22Rv1 (cell line): ENCODE data around the gene CAPNS2.

Experiments used
- ZFX ChIP-seq: fragments of 450-650 bp; IDR thresholded peaks from 2 replicates; pipeline ENCODE4 v1.6.1; 2017; ENCODE audit warnings: antibody characterized with exemption, borderline replicate concordance
- TF ChIP-seq, protein P1 (sequence below): fragments of 450-650 bp; IDR thresholded peaks from 2 replicates; pipeline ENCODE4 v1.5.1; 2017; ENCODE audit warnings: mild to moderate bottlenecking

DNA sequence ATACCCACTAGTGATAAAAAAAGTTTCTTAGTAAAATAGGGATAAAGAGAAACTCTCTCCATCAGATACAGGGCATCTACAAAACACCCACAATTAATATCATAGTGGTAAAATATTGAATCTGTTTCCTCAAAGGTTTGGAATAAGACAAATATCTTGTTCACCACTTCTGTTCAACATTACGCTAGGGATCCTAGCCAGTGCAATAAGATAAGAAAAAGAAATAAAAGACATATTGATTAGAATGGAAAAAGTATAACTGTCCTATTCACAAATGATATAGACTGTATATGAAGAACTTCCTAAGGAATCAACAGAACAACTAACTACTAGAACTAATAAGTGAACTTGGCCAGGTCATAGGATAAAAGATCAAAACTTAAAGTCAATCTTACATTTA lies 44.7 kb upstream of the CAPNS2 start:
- TF ChIP-seq, protein P1, sequence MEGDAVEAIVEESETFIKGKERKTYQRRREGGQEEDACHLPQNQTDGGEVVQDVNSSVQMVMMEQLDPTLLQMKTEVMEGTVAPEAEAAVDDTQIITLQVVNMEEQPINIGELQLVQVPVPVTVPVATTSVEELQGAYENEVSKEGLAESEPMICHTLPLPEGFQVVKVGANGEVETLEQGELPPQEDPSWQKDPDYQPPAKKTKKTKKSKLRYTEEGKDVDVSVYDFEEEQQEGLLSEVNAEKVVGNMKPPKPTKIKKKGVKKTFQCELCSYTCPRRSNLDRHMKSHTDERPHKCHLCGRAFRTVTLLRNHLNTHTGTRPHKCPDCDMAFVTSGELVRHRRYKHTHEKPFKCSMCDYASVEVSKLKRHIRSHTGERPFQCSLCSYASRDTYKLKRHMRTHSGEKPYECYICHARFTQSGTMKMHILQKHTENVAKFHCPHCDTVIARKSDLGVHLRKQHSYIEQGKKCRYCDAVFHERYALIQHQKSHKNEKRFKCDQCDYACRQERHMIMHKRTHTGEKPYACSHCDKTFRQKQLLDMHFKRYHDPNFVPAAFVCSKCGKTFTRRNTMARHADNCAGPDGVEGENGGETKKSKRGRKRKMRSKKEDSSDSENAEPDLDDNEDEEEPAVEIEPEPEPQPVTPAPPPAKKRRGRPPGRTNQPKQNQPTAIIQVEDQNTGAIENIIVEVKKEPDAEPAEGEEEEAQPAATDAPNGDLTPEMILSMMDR = no peak
- TF ChIP-seq ZFX = no peak
